ENCODE data around the gene DLG2.

DLG2 gene

DNA sequence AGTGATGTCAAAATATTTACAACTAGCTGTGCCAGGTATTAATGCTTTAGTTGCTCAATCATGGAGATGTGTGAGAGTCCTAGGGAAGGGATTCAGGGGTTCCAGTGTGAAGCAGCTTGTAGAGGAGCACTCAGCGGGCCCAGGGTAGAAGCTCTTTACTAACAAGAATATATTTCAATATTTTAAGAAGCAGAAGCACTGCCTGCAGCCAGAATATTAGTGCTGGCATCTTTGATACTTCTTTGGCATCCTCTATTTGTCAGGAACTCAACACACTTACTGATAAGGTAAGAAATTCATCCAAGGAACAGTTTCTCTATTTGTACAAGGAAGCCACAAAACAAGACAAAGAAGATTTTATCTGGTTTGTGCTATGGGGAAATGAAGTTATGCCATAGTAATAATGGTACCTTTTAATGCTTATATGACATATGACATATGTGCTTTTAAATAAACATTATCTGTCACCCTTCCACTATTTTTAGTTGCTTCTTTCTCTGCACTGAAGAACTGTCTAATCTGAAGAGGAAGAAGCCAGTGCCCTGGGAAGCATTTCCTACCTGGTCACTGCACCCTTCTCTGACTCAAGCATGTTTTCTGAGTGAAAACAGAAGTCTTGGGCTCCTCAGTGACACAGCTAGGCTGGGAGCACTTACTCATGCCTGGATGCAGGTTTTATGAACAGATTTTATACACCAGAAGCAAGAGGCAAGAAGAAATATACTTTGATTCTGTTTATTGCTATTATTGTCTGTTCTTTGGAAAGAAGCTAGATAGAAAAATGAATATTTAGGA is 1952.8 kb downstream of the DLG2 start:
- no peak for DNase-seq (ENCODE audit: low read depth in 1 of 2, low spot score in 1 of 2)
- H3K27me3 ChIP-seq (ENCODE audit: insufficient read depth, poor library complexity, severe bottlenecking), result no peaks in the 10 kb centered on the region
- TF ChIP-seq, protein P1, sequence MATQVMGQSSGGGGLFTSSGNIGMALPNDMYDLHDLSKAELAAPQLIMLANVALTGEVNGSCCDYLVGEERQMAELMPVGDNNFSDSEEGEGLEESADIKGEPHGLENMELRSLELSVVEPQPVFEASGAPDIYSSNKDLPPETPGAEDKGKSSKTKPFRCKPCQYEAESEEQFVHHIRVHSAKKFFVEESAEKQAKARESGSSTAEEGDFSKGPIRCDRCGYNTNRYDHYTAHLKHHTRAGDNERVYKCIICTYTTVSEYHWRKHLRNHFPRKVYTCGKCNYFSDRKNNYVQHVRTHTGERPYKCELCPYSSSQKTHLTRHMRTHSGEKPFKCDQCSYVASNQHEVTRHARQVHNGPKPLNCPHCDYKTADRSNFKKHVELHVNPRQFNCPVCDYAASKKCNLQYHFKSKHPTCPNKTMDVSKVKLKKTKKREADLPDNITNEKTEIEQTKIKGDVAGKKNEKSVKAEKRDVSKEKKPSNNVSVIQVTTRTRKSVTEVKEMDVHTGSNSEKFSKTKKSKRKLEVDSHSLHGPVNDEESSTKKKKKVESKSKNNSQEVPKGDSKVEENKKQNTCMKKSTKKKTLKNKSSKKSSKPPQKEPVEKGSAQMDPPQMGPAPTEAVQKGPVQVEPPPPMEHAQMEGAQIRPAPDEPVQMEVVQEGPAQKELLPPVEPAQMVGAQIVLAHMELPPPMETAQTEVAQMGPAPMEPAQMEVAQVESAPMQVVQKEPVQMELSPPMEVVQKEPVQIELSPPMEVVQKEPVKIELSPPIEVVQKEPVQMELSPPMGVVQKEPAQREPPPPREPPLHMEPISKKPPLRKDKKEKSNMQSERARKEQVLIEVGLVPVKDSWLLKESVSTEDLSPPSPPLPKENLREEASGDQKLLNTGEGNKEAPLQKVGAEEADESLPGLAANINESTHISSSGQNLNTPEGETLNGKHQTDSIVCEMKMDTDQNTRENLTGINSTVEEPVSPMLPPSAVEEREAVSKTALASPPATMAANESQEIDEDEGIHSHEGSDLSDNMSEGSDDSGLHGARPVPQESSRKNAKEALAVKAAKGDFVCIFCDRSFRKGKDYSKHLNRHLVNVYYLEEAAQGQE (IDR thresholded peaks at IDR 0.05; ENCODE audit: insufficient replicate concordance, low read depth), result no peak
- no peak for TF ChIP-seq POLR2AphosphoS5 (IDR thresholded peaks at IDR 0.05; ENCODE audit: low read depth)
- no peak overlapping the region for H3K27ac ChIP-seq (replicated peaks)
- no peak overlapping the region for H3K4me3 ChIP-seq (replicated peaks; ENCODE audit: insufficient read depth, low read length)

DNA sequence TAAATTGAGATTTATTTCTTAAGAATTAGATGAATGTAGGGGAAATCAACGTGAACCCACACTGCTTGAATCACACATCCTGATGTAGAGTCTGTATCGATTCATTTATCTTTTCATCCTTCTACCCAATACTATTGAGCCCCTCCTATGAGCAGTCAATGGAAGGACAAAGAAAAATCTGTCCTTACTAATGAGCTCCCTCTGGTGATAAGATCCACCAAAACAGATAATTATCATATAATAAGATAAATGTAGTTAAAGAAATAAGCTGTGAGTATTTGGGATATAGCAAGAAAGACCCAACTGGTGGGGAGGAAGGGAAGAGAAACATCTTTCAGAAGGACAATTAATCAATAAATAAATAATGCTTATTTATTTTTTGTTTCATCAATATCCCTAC is 1955.9 kb downstream of the DLG2 start:
- no peak for DNase-seq (ENCODE audit: low read depth in 1 of 2, low spot score in 1 of 2)
- TF ChIP-seq POLR2AphosphoS5 (IDR thresholded peaks at IDR 0.05; ENCODE audit: low read depth) (no peak), SPI1 (IDR thresholded peaks at IDR 0.05; ENCODE audit: borderline replicate concordance, low read depth) (no peak)
- TF ChIP-seq, protein P1 (IDR thresholded peaks at IDR 0.05; ENCODE audit: insufficient replicate concordance, low read depth), result no peak
- no peak overlapping the region for H3K27ac ChIP-seq (replicated peaks)

DNA sequence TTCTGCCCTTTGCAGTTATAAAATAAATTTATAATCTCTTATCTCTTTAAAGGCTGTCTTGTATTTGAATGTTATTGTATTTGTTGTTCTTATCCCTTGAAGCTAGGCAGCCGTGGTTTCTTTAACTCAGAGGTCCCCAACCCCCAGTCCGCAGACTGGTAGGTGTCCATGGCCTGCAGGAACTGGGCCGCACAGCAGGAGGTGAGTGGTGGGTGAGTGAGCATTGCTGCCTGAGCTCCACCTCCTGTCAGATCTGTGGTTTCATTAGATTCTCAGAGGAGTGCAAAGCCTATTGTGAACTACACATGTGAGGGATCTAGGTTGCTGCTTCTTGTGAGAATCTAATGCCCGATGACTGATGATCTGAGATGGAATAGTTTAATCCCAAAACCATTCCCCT is 1961.0 kb downstream of the DLG2 start:
- TF ChIP-seq, protein P1 (IDR thresholded peaks at IDR 0.05; ENCODE audit: insufficient replicate concordance, low read depth), result no peak
- TF ChIP-seq POLR2AphosphoS5 (IDR thresholded peaks at IDR 0.05; ENCODE audit: low read depth), result no peak
- TF ChIP-seq, protein P2, sequence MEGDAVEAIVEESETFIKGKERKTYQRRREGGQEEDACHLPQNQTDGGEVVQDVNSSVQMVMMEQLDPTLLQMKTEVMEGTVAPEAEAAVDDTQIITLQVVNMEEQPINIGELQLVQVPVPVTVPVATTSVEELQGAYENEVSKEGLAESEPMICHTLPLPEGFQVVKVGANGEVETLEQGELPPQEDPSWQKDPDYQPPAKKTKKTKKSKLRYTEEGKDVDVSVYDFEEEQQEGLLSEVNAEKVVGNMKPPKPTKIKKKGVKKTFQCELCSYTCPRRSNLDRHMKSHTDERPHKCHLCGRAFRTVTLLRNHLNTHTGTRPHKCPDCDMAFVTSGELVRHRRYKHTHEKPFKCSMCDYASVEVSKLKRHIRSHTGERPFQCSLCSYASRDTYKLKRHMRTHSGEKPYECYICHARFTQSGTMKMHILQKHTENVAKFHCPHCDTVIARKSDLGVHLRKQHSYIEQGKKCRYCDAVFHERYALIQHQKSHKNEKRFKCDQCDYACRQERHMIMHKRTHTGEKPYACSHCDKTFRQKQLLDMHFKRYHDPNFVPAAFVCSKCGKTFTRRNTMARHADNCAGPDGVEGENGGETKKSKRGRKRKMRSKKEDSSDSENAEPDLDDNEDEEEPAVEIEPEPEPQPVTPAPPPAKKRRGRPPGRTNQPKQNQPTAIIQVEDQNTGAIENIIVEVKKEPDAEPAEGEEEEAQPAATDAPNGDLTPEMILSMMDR (IDR thresholded peaks at IDR 0.05; ENCODE audit: insufficient read depth, low read length), result no peak
- no peak for TF ChIP-seq GABPA (IDR thresholded peaks at IDR 0.05; ENCODE audit: low read depth)
- TF ChIP-seq SPI1 (IDR thresholded peaks at IDR 0.05; ENCODE audit: borderline replicate concordance, low read depth), result no peak
- Histone ChIP-seq H3K27me3 (ENCODE audit: insufficient read depth, poor library complexity, severe bottlenecking) (no peaks in the 10 kb centered on the region), H3K4me3 (replicated peaks; ENCODE audit: insufficient read depth, low read length) (no peak overlapping the region), H3K27ac (replicated peaks) (no peak overlapping the region)
- no peak for DNase-seq (ENCODE audit: low read depth in 1 of 2, low spot score in 1 of 2)

More for the DNA sequence above, 1955.9 kb downstream of the DLG2 start:
- Histone ChIP-seq H3K27me3 (ENCODE audit: insufficient read depth, poor library complexity, severe bottlenecking) (no peaks in the 10 kb centered on the region), H3K4me3 (replicated peaks; ENCODE audit: insufficient read depth, low read length) (no peak overlapping the region)

DNA sequence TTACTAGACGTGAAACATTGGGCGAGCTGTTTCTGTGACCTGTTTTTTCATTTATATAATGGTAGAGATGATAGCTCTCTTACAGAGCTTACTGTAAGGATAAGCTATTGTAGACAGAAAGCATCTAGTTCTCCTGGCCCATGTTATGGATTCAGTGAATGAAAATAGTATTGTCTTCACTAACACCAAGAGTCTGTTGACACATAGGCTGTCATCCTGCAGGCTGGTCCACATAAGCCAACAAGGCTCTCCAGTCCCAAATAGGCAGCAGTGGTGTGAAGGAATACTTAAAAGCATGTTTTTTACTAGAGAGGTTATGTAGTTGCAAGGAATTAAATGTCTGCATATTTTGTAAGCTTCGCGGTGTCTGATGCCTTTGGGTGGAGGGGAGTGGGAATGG is 1963.2 kb downstream of the DLG2 start:
- Histone ChIP-seq H3K27ac (replicated peaks) (no peak overlapping the region), H3K4me3 (replicated peaks; ENCODE audit: insufficient read depth, low read length) (no peak overlapping the region), H3K27me3 (ENCODE audit: insufficient read depth, poor library complexity, severe bottlenecking) (no peaks in the 10 kb centered on the region)
- no peak for DNase-seq (ENCODE audit: low read depth in 1 of 2, low spot score in 1 of 2)
- TF ChIP-seq, protein P1 (IDR thresholded peaks at IDR 0.05; ENCODE audit: insufficient replicate concordance, low read depth), result no peak
- TF ChIP-seq SPI1 (IDR thresholded peaks at IDR 0.05; ENCODE audit: borderline replicate concordance, low read depth) (no peak), POLR2AphosphoS5 (IDR thresholded peaks at IDR 0.05; ENCODE audit: low read depth) (no peak), GABPA (IDR thresholded peaks at IDR 0.05; ENCODE audit: low read depth) (no peak)
- TF ChIP-seq, protein P2 (IDR thresholded peaks at IDR 0.05; ENCODE audit: insufficient read depth, low read length), result no peak
